ENCODE measurements around the gene FGF16.

GRCh38 chrX:77502951-77503525 lies 55.8 kb downstream of the FGF16 start:
- TF ChIP-seq CTCF (IDR thresholded peaks at IDR 0.05; ENCODE audit: insufficient read depth, low read depth, low read length) (no peak), EZH2 (IDR thresholded peaks at IDR 0.05; ENCODE audit: insufficient read depth, low read length) (no peak)

Measured in astrocyte (in vitro differentiated cells and primary cell).